Fibroblast of skin of right quadriceps (primary cell): Measurements from ENCODE around the gene KRTAP17-1.
A peak's percentile ranks its signal among the peaks of the same experiment; 100 is the strongest.

Source experiments
- DNase-seq: peaks from one replicate; pipeline ENCODE4 v3.0.0-alpha.2; 2013

KRTAP17-1 gene

DNA sequence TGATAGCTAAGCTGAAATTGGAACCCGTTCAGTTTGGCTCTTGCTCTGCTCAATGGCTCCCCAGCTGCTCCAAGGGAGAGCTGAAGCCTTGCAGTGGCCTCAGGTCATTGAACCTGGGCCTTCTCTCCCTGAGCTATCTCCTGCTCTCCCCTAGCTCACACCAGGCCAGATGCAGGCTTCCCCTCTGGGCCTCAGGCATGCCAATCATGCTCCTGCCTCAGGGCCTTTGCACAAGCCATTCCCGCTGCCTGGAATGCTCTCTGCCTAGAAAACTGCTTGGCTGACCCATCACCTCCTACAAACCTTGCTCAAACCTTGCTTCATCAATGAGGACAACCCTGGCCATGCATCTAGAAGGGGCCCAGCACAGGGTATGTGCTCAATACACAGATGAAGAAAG is 16.7 kb upstream of the KRTAP17-1 start:
- DNase-seq = no peak

DNA sequence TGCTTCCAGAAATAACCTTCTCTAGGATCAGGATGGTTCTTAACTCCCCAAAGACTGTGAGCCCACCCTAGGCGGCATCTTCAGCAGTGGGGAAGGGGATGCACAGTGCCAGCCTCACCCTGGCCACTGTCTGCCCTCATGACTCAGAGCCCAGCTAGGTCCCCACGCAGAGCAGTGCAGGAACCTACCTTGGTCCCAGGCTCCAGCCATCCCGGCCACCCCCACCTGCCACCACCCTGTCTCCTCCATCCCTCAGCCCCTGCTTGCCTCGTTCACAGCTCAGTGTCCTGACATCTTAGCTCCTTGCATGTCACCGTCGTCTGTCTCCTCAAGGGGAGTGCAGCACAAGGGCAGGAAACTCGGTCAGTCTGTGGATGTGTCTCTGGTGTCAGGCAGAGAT is 16.1 kb upstream of the KRTAP17-1 start:
- DNase-seq = no peak

DNA sequence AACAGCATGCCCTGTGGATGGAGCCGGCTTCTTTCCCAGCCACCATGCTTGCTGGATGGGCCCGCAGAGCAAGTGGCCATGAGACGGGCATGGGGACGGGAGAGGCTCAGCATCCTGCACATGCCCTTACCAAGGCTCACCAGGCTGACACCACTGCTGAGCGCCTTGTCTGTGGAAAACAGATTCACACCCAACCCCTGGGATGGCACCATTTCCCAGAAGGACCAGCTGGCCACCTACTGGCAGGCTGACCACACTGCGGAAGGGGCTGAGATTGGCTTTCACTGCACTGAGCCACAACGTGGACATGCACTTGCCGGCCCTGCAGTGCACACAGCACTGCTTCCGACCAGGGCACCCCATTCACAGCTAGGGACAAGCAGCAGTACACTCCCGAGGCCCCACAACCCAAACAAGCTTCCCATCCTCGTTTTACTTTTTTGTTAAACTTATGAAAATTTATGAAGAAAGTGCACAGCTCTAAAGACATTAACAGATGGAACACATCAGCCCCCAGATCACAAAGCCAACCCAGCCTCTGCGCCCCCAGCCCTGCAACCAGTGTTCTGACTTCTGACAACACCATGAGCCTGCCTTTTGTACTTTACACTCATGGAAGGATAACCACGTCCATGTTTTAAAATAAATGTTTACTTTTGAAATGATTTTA is 13.9 kb upstream of the KRTAP17-1 start:
- peak; percentile 51 for DNase-seq

DNA sequence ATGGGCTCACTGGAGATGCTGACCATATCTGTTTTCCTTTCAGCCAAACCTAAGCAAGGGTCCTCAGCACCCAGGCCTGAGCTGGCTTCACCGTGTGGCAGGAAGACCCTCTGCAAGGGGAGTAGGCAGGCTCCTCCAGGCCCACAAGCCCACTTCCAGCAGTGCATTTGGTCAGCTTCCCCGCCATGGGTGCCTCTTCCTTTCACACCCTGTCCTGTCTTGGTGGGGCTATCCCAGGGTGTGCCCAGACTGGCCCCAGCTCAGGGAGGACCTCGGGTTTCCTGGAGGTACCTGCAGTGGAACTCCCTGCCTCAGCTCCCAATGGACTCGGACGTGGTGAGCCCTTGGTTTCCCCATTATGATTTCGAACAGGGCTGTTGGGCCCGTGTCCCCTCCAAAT is 12.7 kb upstream of the KRTAP17-1 start:
- no peak for DNase-seq

DNA sequence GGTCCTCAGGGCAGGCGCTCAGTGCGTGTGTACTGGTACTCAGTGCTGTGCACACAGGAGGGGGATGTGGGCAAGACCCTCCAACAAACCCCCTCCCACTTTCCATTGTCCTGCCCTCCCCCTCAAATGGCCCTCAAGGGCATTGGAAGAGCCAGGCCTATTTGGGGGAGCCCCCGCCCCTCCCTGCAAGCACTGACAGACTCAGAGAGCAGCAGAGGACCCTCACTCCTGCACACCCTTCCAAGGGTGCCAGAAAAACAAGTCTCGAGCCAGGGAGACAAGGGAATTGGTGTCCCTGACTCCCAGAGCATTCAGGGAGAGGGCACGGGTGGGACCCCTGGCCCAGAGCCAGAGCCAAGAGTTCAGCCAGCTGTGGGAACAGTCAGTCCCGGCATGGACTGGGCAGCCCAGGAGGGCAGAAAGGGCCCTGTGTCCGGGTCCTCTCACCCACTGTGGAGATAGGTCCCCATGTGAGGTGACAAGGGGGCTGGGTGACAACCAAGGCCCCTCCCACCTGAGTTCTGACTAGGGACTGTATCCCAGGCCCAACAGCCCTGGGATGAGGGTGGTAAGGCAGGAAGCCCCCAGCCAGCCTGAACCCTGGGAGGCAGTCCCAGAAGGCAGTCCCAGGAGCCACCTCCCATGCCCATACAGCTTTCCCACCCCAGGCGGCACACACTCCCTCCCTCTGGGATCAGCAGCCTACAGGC is 12.1 kb upstream of the KRTAP17-1 start:
- no peak for DNase-seq

DNA sequence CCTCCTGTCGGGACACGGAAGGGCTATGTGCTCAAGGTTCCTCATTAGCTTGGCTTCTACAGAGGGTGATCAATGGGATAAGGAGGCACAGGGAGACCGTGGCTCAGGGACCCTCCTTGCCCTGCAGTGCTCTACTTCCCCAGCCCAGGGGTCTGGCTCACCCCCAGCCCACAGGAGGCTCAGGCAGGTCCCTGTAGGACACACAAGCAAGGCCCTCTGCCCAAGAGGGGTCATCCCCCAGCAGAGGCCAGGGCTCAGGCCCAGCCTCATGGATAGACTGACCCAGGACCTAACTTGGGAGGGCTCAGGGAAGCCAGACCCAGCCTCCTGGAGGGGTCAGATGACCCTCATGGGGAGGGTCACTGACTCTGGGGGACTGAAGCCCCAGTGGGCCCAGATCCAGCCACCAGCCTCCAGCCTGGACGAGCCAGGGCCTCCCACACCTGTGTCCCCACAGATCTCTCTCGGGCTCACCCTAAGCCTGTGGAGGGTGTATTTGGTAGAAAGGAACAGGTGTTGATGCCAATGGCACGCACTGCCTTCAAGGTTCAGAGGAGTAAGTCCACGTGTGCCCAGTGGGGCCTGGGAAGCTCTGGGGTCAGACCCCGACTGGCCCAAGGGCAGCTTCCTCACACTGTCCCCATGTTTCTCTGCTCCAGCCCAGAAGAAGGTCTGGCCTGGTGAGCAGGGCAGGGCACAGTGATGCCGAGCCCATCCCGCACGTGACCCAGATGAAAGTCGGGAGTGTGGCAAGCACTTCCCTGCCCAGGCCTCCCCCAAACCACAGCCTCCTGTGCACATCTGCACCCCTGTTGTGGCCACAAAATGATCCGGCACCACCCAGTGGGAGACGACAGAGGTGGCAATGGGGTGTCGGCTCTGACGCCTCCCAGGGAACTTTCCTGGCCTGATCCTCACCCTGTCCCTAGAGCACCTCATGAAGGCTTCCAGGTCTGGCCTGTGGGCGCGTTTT is 10.9 kb upstream of the KRTAP17-1 start:
- DNase-seq = no peak

DNA sequence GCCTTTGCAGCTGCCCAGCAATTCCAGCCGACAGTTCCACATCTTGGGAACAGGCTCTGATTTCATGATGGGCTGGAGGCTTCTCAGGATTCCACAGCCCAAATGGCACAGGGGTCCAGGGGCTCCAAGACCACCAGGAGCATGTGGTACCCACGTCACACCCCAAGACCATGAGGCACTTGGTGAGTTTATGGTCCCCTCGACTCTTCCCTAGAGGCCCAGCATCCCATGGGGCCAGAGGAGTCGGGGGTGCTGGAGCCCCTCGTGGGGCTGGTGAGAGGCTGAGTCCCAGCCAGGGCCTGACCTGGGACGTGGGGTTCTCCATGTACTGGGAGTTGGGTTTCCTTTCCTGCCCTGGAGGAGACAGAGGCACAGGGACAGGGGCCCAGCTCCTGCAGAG is 10.1 kb upstream of the KRTAP17-1 start:
- no peak for DNase-seq

DNA sequence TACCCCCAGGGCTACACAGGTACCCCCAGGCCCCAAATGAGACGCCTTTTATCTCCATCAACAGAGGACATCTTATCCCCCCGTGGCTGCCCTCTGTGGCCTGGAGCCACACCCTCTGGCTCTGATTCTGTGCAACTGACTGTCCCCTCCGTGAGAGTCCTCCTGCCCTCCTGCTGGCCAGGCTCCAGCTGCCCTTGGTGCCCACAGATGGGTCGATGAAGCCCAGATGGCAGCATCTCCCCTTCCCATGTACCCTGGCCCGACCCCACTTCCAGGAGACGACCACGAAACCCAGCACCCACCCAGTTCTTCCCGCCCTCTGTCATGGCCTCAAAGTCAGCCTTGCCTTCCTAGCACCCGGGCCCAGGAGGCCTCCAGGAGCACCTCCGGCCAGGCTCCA is 9.6 kb upstream of the KRTAP17-1 start:
- DNase-seq = no peak

DNA sequence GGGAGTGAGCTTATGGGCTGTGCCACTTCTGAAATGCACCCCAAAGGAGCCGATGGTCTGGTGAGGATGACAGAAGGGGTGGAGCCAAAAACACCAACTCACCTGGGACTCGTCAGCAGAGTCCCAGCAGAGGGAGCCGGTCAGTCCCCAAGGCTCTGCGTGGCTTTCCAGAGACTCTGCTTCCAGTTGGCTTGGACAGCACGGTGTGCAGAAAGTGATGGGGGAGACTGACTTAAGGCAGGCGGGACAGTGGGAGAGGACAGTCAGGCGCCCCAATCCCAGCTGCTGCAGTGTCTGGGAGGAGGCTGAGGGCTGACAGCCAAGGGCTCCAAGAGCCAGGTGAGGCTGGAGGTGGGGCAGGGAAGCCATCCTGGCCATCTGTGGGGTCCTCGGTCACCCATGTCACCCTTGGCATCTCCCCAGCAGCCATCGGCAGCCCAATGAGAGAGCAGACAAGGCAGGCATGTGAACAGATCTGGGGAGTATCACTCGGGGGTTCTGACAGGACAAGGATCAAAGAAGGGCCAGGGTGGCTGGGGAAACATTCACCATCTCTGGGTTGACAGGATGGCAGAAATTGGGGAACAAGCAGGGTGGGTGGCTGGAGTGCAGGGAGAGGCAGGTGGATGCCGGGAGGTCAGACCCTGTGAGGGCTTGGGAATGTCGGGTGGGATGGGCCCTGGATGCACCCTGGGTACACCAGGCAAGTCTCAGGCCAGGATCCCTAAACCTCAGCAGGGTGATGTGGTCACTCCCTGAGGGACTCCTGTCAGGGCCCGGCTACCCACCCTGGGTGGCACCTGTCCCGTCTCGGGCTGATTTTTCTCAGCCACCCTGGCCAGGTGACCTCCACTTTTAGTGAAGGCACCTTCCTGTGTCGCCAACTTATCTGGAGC is 8.9 kb upstream of the KRTAP17-1 start:
- no peak for DNase-seq

DNA sequence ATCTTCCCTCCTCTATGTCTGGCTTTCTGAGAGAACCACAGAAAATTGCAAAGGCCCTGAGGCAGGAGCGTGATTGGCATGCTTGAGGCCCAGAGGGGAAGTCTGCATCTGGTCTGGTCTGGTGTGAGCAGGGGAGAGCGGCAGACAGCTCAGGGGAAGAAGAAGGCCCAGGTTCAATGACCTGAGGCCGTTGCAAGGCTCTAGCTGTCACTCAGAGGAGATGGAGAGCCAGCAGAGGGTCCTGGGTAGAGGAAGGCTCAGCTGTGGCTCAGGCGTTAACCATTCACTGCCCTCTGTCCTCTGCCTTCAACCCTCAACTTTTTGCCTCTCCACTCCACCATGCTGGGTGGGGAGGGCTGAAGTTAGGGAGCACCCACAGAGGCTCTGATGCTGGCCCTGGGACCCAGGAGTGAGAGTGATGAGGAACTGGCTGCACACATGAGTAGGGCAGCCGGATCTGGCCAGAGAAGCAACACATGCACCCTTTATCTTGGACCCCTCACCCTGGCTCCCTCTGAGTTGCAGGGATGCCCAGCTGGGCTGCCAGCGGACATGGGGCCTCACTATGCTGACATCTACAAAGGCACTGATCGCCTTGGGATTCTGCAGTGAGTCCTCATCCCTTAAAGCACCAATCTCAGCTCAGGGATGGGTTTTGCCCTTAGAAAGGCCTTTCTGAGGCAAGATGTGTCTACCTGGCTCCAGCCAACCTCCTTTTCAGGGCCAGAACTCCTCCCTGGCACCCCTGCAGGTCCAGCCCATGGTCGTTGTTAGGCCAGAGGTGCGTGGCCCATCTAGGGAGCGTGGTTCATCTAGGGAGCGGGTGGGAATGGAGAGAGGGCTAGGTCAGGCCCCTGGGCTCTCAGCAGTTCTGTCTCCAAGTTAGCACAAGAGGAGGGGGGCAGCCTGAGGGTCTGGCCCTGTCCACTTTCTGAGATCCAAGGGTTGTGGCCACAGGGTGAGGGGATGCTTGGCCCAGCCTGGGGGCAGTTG is 7.7 kb upstream of the KRTAP17-1 start:
- DNase-seq = no peak

DNA sequence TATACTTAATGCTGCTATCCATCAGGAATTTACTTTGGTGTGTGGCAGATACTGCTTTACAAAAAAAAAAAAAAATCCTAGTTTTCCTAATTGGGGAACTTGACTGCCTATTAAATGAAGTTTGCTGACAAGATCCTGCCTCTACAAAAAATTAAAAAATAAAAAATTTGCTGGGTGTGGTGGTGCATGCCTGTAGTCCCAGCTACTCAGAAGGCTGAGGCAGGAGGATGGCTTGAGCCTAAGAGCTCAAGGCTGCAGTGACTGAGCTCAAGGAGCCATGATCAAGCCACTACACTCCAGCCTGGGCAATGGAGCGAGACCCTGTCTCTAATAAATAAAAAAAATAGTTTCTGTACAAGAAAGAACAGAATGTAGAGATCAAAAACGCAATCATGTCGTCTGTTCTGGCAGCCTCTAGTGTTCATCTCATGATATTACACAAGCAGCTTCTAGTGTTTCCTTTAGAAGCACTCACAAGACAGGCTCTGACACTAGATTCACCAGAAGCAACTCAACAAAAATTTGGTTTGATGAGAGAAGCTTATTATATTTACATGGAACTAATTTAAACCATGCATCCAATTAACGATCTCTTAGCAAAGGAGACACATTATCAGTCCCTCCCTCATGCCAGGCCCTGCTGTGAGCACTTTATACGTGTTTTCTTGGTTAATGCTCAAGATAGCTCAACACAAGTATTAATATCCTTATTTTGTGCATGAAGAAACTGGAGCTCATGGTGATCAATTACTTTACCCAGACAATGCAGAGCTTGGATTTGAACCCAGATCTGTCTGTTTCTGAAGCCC is 6.8 kb upstream of the KRTAP17-1 start:
- DNase-seq = peak; percentile 71

DNA sequence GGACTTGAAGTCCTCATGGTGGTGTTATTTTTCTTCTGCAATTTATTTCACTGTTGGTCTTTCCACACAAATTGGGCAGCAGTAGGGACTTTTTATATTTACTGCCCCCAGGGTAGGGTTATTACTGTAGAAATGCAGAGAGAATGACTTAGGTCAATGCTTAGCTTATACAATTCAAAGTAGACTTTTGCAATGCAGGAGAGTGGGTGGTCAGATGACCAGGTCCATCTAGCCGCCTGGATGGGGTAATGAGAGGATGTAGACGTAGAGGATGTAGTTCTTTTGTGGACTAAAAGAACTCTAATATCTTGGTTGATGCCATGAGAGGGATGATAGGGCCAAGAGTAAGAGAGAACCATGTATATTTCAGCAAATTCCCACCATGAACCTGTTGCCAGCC is 2.7 kb upstream of the KRTAP17-1 start:
- DNase-seq = no peak

DNA sequence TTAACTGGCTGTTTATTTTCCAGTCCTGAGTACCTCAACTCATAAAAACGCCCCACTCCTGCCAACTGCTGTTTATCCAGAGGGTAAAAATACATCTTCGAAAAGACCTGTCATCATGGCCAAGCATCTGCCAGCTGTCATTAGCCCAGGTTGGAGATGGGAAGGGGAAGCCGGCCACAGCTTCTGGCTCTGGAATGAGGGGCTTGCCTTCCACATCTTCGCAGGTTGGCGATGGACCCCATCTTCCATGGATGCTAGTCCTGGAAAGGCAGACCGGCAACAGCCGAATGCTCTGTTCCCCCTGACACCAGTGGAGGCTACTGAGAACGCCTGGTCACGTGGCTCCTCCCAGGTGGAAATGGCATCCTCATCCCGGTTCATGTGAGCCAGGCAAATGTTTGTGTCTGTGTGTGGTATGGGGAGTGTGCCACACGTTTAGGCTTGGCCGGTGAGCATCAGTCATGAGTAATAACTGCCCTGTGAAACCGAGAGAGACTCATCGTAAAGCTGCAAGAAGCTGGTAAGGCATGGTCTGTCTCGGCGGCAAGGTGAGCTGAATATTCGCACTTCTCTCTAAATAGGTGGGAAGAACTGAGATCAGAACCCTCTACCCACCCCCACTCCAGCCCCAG is 420 bp upstream of the KRTAP17-1 start:
- DNase-seq = no peak

DNA sequence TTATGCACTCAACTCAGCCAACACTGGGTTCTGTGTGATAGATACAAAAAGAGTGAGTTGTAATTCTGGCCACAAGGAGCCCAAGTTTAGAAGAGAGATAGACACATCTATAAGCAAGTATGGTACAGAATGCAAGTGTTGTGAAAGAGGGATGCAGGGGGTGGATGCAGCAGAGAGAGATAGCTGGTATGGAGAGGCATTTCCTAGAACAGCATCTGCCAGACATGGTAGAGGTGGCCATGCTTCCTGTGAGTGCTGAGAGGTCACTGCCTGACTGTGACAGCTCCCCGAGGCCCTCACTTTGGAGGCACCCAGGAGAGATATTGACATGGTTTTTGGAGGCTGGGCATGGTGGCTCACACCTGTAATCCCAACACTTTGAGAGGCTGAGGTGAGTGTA is 4.4 kb downstream of the KRTAP17-1 start:
- DNase-seq = no peak

DNA sequence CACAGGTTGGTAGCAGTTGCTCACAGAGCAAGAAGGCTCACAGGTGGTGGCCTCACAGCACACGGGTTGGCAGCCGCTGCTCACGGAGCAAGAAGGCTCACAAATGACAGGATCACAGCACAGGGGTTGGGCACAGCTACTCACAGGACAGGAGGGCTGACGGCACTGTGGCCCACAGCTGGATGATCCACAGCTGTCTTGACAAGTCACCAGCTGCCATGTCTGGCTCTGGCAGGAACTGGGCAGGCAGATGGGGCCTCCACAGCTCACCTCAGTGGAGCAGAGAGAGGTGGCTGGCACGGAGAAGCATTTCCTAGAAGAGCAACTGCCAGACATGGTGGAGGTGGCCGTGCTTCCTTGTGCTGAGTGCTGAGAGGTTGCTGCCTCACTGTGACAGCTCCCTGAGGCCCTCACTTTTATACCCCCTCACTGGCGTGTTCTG is 6.6 kb downstream of the KRTAP17-1 start, which contains the start of gene KRTAP16-1:
Gene KRTAP16-1 (minus strand): TSS at position 392 of the 442 bp plus-strand sequence. CDS start 56 bp downstream, at position 336.
- DNase-seq = no peak

DNA sequence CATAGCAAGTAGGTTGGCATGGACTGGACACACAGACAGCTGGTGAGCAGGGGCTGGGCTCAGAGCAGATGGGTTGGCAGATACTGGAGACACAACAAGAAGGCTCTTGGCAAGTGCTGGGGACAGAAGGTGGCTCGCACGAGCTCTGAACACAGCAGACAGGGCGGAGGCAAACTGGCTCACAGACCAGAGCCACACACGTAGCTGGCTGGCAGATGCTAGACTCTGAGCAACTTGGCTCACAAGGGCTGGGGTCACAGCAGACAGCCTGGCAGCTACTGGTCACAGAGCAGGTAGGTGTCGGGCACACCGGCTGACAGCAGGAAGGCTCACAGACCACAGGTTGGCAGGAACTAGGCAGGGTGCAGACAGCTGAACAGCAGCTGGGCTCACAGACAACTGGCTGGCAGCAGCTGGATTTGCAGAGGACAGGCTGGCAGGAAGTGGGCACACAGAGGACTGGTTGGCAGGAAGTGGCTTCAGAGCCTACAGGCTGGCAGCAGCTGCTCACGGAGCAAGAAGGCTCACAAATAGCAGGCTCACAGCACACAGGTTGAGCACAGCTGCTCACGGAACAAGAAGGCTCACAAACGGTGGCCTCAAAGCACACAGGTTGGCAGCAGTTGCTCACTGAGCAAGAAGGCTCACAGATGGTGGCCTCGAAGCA is 7.1 kb downstream of the KRTAP17-1 start:
- no peak for DNase-seq

DNA sequence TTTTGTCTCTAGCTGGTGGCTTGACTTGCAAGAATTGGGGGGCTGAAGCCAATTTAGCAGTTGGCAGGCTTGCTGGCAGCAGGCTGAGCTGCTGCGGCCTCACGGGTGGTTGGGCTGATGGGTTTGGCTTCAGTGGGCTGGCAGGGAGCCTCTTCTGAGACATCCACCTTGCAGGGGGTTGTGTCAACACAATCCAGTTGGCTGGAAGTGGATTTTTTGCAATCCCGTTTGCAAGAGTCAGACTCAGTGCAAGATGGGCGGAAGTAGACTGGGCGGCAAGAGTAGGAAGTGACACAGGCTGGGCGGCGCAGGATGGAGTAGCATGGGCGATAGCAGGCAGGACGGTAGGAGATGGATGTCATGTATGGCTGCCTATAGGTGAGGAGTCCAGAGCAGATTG is 7.9 kb downstream of the KRTAP17-1 start:
- no peak for DNase-seq

DNA sequence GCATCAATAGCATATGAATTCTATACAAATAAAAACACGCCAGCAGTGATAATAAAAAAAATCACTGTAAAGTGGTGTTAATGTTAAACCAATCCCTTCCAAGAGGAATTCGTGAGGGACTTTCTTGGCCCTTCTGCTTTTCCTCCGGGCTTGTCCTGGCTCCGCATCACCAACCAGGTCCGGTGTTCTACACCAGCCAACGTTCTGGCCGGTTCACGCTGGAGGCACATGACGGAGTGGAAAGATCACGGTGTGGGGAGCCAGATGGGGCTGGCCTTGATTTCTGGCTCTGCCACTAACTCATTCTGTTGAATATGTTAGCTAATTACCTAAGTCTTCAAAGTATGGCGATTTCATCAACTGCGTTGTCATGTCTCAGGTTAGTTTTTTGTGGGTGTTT is 11.4 kb downstream of the KRTAP17-1 start:
- DNase-seq = no peak

DNA sequence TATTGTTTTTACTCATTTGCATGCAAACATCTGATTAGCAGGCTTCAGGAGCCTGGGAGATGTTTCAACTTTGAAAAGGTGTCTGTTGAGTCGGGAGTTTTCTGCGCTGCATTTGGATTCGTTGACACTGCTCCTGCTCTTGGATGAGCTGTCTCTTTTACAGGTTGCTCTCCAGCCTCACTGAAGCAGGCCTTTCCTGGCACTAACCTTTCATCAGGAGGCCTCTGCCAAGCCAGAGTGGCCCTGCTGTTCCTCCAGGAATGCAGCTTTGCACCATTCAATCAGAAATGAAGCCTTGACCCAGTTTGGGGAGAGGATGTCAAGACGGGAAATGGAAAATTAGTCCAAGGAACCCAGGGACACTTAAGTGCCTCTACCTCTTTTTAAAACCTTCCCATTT is 12.5 kb downstream of the KRTAP17-1 start:
- DNase-seq = no peak
